Astrocyte (in vitro differentiated cells and primary cell): Measurements from ENCODE around the gene RNF26. TPM values are rescaled to one million over a fixed set of nuclear protein-coding genes. Genes with fewer than 3 reads are reported as not detected.

Experiments used
- DNase-seq: peaks from one replicate; pipeline ENCODE4 v3.0.0-alpha.2; 2010; ENCODE audit warnings: low read depth
- FAIRE-seq: peaks from 2 replicates; lab custom pipeline; 2011; peaks lifted over from hg19 to GRCh38; lab: Jason Lieb, UNC
- H2AFZ ChIP-seq: 2 replicates; pipeline ENCODE4 v1.6.0; 2012; ENCODE audit warnings: low read depth, low read length, inconsistent platforms
- H3K27ac ChIP-seq: 2 replicates; pipeline ENCODE4 v1.5.1; 2011; ENCODE audit warnings: low read depth, low read length, inconsistent platforms
- H3K27me3 ChIP-seq: 2 replicates; pipeline ENCODE4 v1.6.0; 2011; ENCODE audit warnings: low read length, inconsistent platforms; ENCODE audit not compliant: insufficient read depth
- H3K36me3 ChIP-seq: 2 replicates; pipeline ENCODE4 v1.5.1; 2011; ENCODE audit warnings: low read length, inconsistent platforms; ENCODE audit not compliant: insufficient read depth
- H3K4me1 ChIP-seq: 2 replicates; pipeline ENCODE4 v1.5.1; 2011; ENCODE audit warnings: low read length, inconsistent platforms; ENCODE audit not compliant: insufficient read depth
- H3K4me2 ChIP-seq: 2 replicates; pipeline ENCODE4 v1.6.0; 2012; ENCODE audit warnings: low read length, inconsistent platforms
- H3K4me3 ChIP-seq: 2 replicates; pipeline ENCODE4 v1.5.1; 2011; ENCODE audit warnings: low read depth, mild to moderate bottlenecking, low read length, inconsistent platforms; ENCODE audit not compliant: insufficient read depth
- H3K79me2 ChIP-seq: 2 replicates; pipeline ENCODE4 v1.6.0; 2012; ENCODE audit warnings: mild to moderate bottlenecking, low read length, inconsistent platforms; ENCODE audit not compliant: insufficient read depth
- H3K9ac ChIP-seq: 2 replicates; pipeline ENCODE4 v1.6.0; 2012; ENCODE audit warnings: mild to moderate bottlenecking, low read length, inconsistent platforms
- H3K9me3 ChIP-seq: 2 replicates; pipeline ENCODE4 v1.5.1; 2012; ENCODE audit warnings: low read depth, mild to moderate bottlenecking, low read length, inconsistent platforms; ENCODE audit not compliant: insufficient read depth
- H4K20me1 ChIP-seq: 2 replicates; pipeline ENCODE4 v1.6.0; 2012; ENCODE audit warnings: low read length, inconsistent platforms; ENCODE audit not compliant: insufficient read depth
- H3K27ac Mint-ChIP-seq: one replicate; pipeline ENCODE4 v1.8.0; 2021; ENCODE audit warnings: mild to moderate bottlenecking, mixed read lengths; ENCODE audit not compliant: unreplicated experiment
- H3K27me3 Mint-ChIP-seq: one replicate; pipeline ENCODE4 v1.8.0; 2021; ENCODE audit warnings: low read depth, mixed read lengths; ENCODE audit not compliant: unreplicated experiment
- H3K36me3 Mint-ChIP-seq: one replicate; pipeline ENCODE4 v1.8.0; 2021; ENCODE audit warnings: low read depth, mixed read lengths; ENCODE audit not compliant: unreplicated experiment
- H3K4me1 Mint-ChIP-seq: one replicate; pipeline ENCODE4 v1.8.0; 2021; ENCODE audit warnings: low read depth, mixed read lengths; ENCODE audit not compliant: unreplicated experiment
- H3K4me3 Mint-ChIP-seq: one replicate; pipeline ENCODE4 v1.8.0; 2021; ENCODE audit warnings: mild to moderate bottlenecking, moderate library complexity, mixed read lengths; ENCODE audit not compliant: unreplicated experiment
- H3K9me3 Mint-ChIP-seq: one replicate; pipeline ENCODE4 v1.8.0; 2021; ENCODE audit warnings: mild to moderate bottlenecking, mixed read lengths; ENCODE audit not compliant: unreplicated experiment
- CTCF ChIP-seq: IDR thresholded peaks from 2 replicates; pipeline ENCODE4 v1.5.1; 2011; ENCODE audit warnings: low read depth, mild to moderate bottlenecking, inconsistent platforms, low read length, moderate library complexity; ENCODE audit not compliant: insufficient read depth
- EZH2 ChIP-seq: IDR thresholded peaks from 2 replicates; pipeline ENCODE4 v1.6.1; 2012; ENCODE audit warnings: mild to moderate bottlenecking, low read length, inconsistent platforms; ENCODE audit not compliant: insufficient read depth
- total RNA-seq: library from RNA; stranded (reverse); gene quantifications from 2 replicates; pipeline ENCODE4 v1.2.1, GENCODE V29; 2021

The RNF26 gene
- total RNA-seq, 1 donor from 2014 or later: 31.8 TPM

DNA sequence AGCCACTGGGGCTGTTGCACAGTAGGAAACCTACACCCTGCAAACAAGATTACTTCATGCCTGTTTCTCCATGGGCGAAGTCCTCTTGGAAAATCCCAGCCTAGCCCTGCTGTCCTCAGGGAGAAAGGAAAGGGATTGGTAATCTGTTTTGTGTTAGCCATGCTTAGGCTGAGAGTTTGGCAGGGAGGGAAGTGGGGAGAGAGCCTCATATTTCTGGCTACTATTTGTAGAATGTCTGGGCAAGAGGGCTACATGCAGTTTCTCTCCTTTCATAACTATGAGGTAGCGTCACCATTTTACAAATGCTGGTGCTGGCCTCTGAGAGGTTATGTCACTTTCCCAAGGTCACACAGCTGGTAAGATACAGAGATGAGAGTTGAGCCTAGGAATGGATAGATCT is 12.9 kb downstream of the RNF26 start:
- no peak for DNase-seq

GRCh38 chr11:119347940-119348605 is 13.7 kb downstream of the RNF26 start:
- no peaks in the 10 kb centered on the region for H3K9me3 Mint-ChIP-seq
- H3K4me1 Mint-ChIP-seq: peaks cover 2% of the 10 kb centered on the region
- Histone ChIP-seq H3K9ac (no peak overlapping the region), H3K4me3 (no peak overlapping the region), H3K9me3 (no peaks in the 10 kb centered on the region), H4K20me1 (no peaks in the 10 kb centered on the region), H3K4me1 (no peaks in the 10 kb centered on the region), H3K4me2 (no peak overlapping the region), H3K79me2 (no peaks in the 10 kb centered on the region), H3K36me3 (no peaks in the 10 kb centered on the region), H3K27me3 (peaks cover 20% of the 10 kb centered on the region), H2AFZ (no peak overlapping the region), H3K27ac (no peak overlapping the region)
- no peak overlapping the region for H3K4me3 Mint-ChIP-seq
- no peak for TF ChIP-seq EZH2
- TF ChIP-seq CTCF: no peak
- no peaks in the 10 kb centered on the region for H3K36me3 Mint-ChIP-seq
- H3K27me3 Mint-ChIP-seq: peaks cover 70% of the 10 kb centered on the region
- H3K27ac Mint-ChIP-seq: no peak overlapping the region
- no peak for DNase-seq
- no peak for FAIRE-seq

More for the DNA sequence above, 12.9 kb downstream of the RNF26 start:
- Mint-ChIP-seq H3K36me3 (no peaks in the 10 kb centered on the region), H3K27ac (no peak overlapping the region), H3K9me3 (no peaks in the 10 kb centered on the region), H3K27me3 (peaks cover 69% of the 10 kb centered on the region), H3K4me3 (no peak overlapping the region), H3K4me1 (no peaks in the 10 kb centered on the region)
- no peaks in the 10 kb centered on the region for H4K20me1 ChIP-seq
- H3K9me3 ChIP-seq: no peaks in the 10 kb centered on the region
- H3K4me3 ChIP-seq: no peak overlapping the region
- H3K4me2 ChIP-seq: no peak overlapping the region
- H3K79me2 ChIP-seq: no peaks in the 10 kb centered on the region
- H2AFZ ChIP-seq: no peak overlapping the region
- H3K27ac ChIP-seq: no peak overlapping the region
- FAIRE-seq: no peak
- peaks cover 20% of the 10 kb centered on the region for H3K27me3 ChIP-seq
- no peak for TF ChIP-seq CTCF
- no peak for TF ChIP-seq EZH2
- no peaks in the 10 kb centered on the region for H3K4me1 ChIP-seq
- H3K36me3 ChIP-seq: no peaks in the 10 kb centered on the region
- H3K9ac ChIP-seq: no peak overlapping the region

GRCh38 chr11:119350302-119350701 is 16.0 kb downstream of the RNF26 start:
- Histone ChIP-seq H3K9ac (no peak overlapping the region), H4K20me1 (no peaks in the 10 kb centered on the region), H3K27me3 (peaks cover 20% of the 10 kb centered on the region), H2AFZ (no peak overlapping the region), H3K36me3 (no peaks in the 10 kb centered on the region), H3K27ac (no peak overlapping the region), H3K4me2 (no peak overlapping the region), H3K9me3 (no peaks in the 10 kb centered on the region), H3K4me1 (no peaks in the 10 kb centered on the region), H3K79me2 (no peaks in the 10 kb centered on the region), H3K4me3 (no peak overlapping the region)
- no peak overlapping the region for H3K4me3 Mint-ChIP-seq
- H3K36me3 Mint-ChIP-seq: no peaks in the 10 kb centered on the region
- TF ChIP-seq EZH2 (no peak), CTCF (no peak)
- FAIRE-seq (no peak), DNase-seq (no peak)
- no peaks in the 10 kb centered on the region for H3K9me3 Mint-ChIP-seq
- H3K27me3 Mint-ChIP-seq: peaks cover 54% of the 10 kb centered on the region
- peaks cover 2% of the 10 kb centered on the region for H3K4me1 Mint-ChIP-seq
- no peak overlapping the region for H3K27ac Mint-ChIP-seq
